SU-DHL-6 (cell line): Measurements from ENCODE around the gene WASHC3.

ENCODE experiments used
- H2AFZ ChIP-seq: fragments of 200-600 bp; sonication (generic); 2 replicates; pipeline ENCODE4 v1.6.1; 2014; ENCODE audit warnings: low read depth, mild to moderate bottlenecking, moderate library complexity, mixed read lengths, antibody characterized with exemption, low read length; ENCODE audit not compliant: severe bottlenecking
- H3F3A ChIP-seq: fragments of 200-600 bp; shearing (Covaris generic); 2 replicates; pipeline ENCODE4 v1.6.0; 2016; ENCODE audit warnings: antibody characterized with exemption, mild to moderate bottlenecking; ENCODE audit not compliant: insufficient read depth
- H3K27ac ChIP-seq: fragments of 200-600 bp; sonication (generic); 2 replicates; pipeline ENCODE4 v1.5.1; 2016; ENCODE audit warnings: low read depth, mild to moderate bottlenecking, low read length, moderate library complexity, mixed read lengths
- H3K27me3 ChIP-seq: fragments of 200-600 bp; sonication (generic), shearing (Covaris generic); 2 replicates; pipeline ENCODE4 v1.6.0; 2014; ENCODE audit warnings: mild to moderate bottlenecking, low read length
- H3K36me3 ChIP-seq: fragments of 200-600 bp; sonication (generic); 2 replicates; pipeline ENCODE4 v1.6.1; 2014; ENCODE audit warnings: mild to moderate bottlenecking, low read length, mixed read lengths
- H3K4me2 ChIP-seq: fragments of 300-600, 200-600 bp; shearing (Covaris generic), sonication (generic); 2 replicates; pipeline ENCODE4 v1.6.0; 2014; ENCODE audit warnings: low read length, low read depth, mild to moderate bottlenecking; ENCODE audit not compliant: poor library complexity, severe bottlenecking
- H3K4me3 ChIP-seq: fragments of 200-600 bp; sonication (generic); 2 replicates; pipeline ENCODE4 v1.5.1; 2014; ENCODE audit warnings: antibody characterized with exemption, low read length, mild to moderate bottlenecking, mixed read lengths; ENCODE audit not compliant: insufficient read depth, poor library complexity, severe bottlenecking
- H3K79me2 ChIP-seq: fragments of 200-600 bp; sonication (generic); 2 replicates; pipeline ENCODE4 v1.6.1; 2014; ENCODE audit warnings: mild to moderate bottlenecking, low read length, moderate library complexity; ENCODE audit not compliant: insufficient read depth
- H3K9ac ChIP-seq: fragments of 200-600 bp; sonication (generic); 2 replicates; pipeline ENCODE4 v1.7.0; 2014; ENCODE audit warnings: mild to moderate bottlenecking, low read length
- H3K9me2 ChIP-seq: fragments of 200-600 bp; sonication (generic); replicated peaks from 2 replicates; pipeline ENCODE4 v1.6.1; 2014; ENCODE audit warnings: low read length; ENCODE audit not compliant: insufficient read depth
- H3K9me3 ChIP-seq: fragments of 200-600 bp; sonication (generic); 2 replicates; pipeline ENCODE4 v1.6.1; 2014; ENCODE audit warnings: low read length, mixed read lengths; ENCODE audit not compliant: insufficient read depth
- H4K20me1 ChIP-seq: fragments of 200-600 bp; sonication (generic); 2 replicates; pipeline ENCODE4 v1.6.1; 2014; ENCODE audit warnings: low read depth, mild to moderate bottlenecking, antibody characterized with exemption, low read length, moderate library complexity, mixed read lengths
- EZH2phosphoT487 ChIP-seq: fragments of 200-600 bp; sonication (generic), shearing (Covaris generic); conservative IDR thresholded peaks from 2 replicates; pipeline ENCODE4 v1.6.1; 2018; ENCODE audit warnings: mild to moderate bottlenecking, antibody characterized with exemption, low read length, moderate library complexity, mixed read lengths
- TF ChIP-seq, protein P1 (sequence below): fragments of 200-600 bp; sonication (generic); IDR thresholded peaks from one replicate; pipeline ENCODE4 v1.5.1; 2017; ENCODE audit warnings: antibody characterized with exemption, mild to moderate bottlenecking, low read length, moderate library complexity; ENCODE audit not compliant: insufficient read depth, poor library complexity, severe bottlenecking

Gene WASHC3, protein sequence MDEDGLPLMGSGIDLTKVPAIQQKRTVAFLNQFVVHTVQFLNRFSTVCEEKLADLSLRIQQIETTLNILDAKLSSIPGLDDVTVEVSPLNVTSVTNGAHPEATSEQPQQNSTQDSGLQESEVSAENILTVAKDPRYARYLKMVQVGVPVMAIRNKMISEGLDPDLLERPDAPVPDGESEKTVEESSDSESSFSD

DNA sequence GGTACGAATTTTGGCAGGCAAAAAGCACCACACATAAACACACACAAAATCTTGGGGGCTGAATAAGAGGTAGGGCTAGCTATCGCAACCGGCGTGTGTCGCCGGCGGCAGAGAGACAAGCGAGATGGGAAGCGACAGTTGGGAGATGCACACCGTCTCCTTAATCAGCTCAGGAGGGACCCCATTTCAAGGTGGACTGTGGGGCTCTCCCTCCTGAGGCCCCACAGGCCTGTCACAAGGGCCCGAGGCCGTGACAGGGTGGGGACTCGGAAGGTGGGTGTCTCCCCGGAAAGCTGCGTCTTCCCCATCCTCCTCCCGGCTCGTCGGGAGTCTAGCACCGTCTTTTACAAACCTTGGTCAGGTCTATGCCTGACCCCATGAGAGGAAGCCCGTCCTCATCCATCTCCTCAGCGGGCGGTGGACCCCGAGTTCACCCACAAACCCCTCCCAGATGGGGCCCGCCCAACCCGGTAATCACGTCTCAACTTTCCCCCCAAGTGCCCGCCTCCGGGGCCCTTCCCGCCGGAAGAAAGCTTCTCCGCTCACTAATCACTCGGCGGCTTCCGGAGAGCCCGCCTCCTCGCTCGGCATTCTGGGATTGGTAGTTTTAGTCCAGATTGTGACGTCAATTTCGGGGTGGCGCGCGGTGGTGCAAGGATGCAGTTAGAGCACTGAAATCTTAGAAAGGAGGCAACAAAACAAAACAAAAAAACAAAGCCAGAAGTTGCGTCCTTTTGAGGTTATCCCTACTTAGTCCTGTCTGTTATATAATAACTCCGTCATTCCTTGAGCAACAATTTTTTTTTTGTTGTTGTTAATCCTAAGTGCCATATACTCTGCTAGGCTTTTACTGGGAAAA, at the start of gene WASHC3:
Gene WASHC3, minus strand, starts transcription at position 432 of the 859 bp plus-strand sequence. Its CDS starts 29 bp downstream, at position 403.
- H3K36me3 ChIP-seq = peaks cover 5% of the 10 kb centered on the region
- H3K27ac ChIP-seq = peak within 1 kb of the TSS; percentile 2; the same call in 1 of the 2 replicates

DNA sequence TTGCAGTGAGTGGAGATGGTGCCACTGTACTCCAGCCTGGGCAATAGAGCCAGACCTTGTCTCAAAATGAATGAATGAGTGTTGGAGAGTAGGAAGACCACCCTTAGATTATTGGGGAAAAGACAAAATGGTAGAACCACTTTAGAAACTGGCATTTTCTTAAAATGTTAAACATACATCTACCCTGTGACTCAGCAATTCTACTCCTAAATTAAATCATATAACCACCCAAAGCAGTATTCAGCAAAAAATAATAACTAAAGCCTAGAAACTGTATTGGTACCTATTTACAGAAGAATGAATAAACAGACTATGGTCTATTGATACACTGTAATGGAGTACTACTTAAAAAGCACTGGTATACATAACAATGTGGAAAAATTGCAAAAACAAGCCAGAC, 49.0 kb upstream of the WASHC3 start:
- Histone ChIP-seq H3K4me2 (no peak overlapping the region), H4K20me1 (no peaks in the 10 kb centered on the region), H2AFZ (no peak overlapping the region), H3K9ac (no peak overlapping the region), H3K27ac (no peak overlapping the region), H3K36me3 (peaks cover 66% of the 10 kb centered on the region), H3K27me3 (no peaks in the 10 kb centered on the region), H3F3A (no peaks in the 10 kb centered on the region), H3K4me3 (no peak overlapping the region), H3K9me2 (no peaks in the 10 kb centered on the region), H3K79me2 (no peaks in the 10 kb centered on the region), H3K9me3 (peaks cover 8% of the 10 kb centered on the region; the same call in 1 of the 2 replicates)
- TF ChIP-seq, protein P1, sequence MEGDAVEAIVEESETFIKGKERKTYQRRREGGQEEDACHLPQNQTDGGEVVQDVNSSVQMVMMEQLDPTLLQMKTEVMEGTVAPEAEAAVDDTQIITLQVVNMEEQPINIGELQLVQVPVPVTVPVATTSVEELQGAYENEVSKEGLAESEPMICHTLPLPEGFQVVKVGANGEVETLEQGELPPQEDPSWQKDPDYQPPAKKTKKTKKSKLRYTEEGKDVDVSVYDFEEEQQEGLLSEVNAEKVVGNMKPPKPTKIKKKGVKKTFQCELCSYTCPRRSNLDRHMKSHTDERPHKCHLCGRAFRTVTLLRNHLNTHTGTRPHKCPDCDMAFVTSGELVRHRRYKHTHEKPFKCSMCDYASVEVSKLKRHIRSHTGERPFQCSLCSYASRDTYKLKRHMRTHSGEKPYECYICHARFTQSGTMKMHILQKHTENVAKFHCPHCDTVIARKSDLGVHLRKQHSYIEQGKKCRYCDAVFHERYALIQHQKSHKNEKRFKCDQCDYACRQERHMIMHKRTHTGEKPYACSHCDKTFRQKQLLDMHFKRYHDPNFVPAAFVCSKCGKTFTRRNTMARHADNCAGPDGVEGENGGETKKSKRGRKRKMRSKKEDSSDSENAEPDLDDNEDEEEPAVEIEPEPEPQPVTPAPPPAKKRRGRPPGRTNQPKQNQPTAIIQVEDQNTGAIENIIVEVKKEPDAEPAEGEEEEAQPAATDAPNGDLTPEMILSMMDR = no peak
- TF ChIP-seq EZH2phosphoT487 = no peak

More for the DNA sequence above, at the start of gene WASHC3:
- H3F3A ChIP-seq = peaks cover 4% of the 10 kb centered on the region; the same call in 1 of the 2 replicates
- H2AFZ ChIP-seq = peak within 1 kb of the TSS; percentile 82
- H3K9me2 ChIP-seq = no peaks in the 10 kb centered on the region
- H3K79me2 ChIP-seq = no peaks in the 10 kb centered on the region
- H3K27me3 ChIP-seq = no peaks in the 10 kb centered on the region
- no peaks in the 10 kb centered on the region for H3K9me3 ChIP-seq
- peak within 1 kb of the TSS; percentile 58 for H3K4me2 ChIP-seq
- peak within 1 kb of the TSS; percentile 69 for H3K9ac ChIP-seq
- no peaks in the 10 kb centered on the region for H4K20me1 ChIP-seq
- peak within 1 kb of the TSS; percentile 66 for H3K4me3 ChIP-seq
- TF ChIP-seq EZH2phosphoT487 = no peak
- TF ChIP-seq, protein P1 = no peak

DNA sequence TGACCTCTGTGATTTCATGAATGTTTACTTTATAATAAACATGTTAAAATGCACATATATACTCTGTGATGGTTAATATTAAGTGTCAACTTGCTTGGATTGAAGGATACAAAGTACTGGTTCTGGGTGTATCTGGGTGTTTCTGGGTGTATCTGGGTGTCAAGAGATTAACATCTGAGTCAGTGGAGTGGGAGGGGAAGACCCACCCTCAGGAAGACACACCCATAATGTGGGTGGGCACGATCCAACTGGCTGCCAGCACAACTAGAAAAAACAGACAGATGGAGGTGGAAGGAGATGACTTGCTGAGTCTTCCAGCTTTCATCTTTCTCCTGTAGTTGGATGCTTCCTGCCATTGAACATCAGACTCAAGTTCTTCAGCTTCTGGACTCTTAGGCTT, 46.2 kb upstream of the WASHC3 start:
- no peaks in the 10 kb centered on the region for H3K27me3 ChIP-seq
- no peaks in the 10 kb centered on the region for H3F3A ChIP-seq
- H3K9me2 ChIP-seq = no peaks in the 10 kb centered on the region
- H4K20me1 ChIP-seq = no peaks in the 10 kb centered on the region
- peaks cover 80% of the 10 kb centered on the region for H3K36me3 ChIP-seq
- no peak overlapping the region for H2AFZ ChIP-seq
- H3K4me2 ChIP-seq = no peak overlapping the region
- H3K9me3 ChIP-seq = peaks cover 8% of the 10 kb centered on the region; the same call in 1 of the 2 replicates
- H3K9ac ChIP-seq = no peak overlapping the region
- no peak for TF ChIP-seq EZH2phosphoT487
- TF ChIP-seq, protein P1 = no peak
- no peaks in the 10 kb centered on the region for H3K79me2 ChIP-seq
- no peak overlapping the region for H3K4me3 ChIP-seq
- H3K27ac ChIP-seq = no peak overlapping the region
